HepG2 (cell line): Measurements from ENCODE around the gene TSC1.

Experiments used
- KDM1A ChIP-seq: IDR thresholded peaks from 2 replicates; pipeline ENCODE4 v1.6.1; 2016; ENCODE audit warnings: missing compliant biosample characterization
- MXI1 ChIP-seq: IDR thresholded peaks from 3 replicates; pipeline ENCODE4 v1.6.1; 2012; ENCODE audit warnings: low read depth, low read length, inconsistent platforms, borderline replicate concordance
- NCOA1 ChIP-seq: sonication (generic); formaldehyde crosslinking; IDR thresholded peaks from 2 replicates; pipeline ENCODE4 v1.9.0; 2021; ENCODE audit warnings: missing genetic modification reagents
- SP1 ChIP-seq, 2 experiments: fragments of 450-650 bp in 1 of 2; sonication (generic) in 1 of 2; formaldehyde crosslinking in 1 of 2; IDR thresholded peaks; 2 replicates each; pipeline versions ENCODE4 v1.4.0 to v1.6.1; 2016 to 2020; ENCODE audit warnings: missing genetic modification reagents in 1 of 2
- TAF1 ChIP-seq: sonication (generic); formaldehyde crosslinking; IDR thresholded peaks from 2 replicates; pipeline ENCODE4 v1.4.0; 2020; ENCODE audit warnings: missing genetic modification reagents
- TBL1XR1 ChIP-seq: fragments of 150-350 bp; IDR thresholded peaks from 2 replicates; pipeline ENCODE4 v1.6.1; 2014; ENCODE audit warnings: borderline replicate concordance, low read length; ENCODE audit not compliant: partially characterized antibody
- ZKSCAN1 ChIP-seq: fragments of 150-350 bp; IDR thresholded peaks from 2 replicates; pipeline ENCODE4 v1.6.1; 2014; ENCODE audit warnings: low read length
- TF ChIP-seq, protein P1 (sequence below): sonication (generic); formaldehyde crosslinking; IDR thresholded peaks from 2 replicates; pipeline ENCODE4 v1.4.0; 2020; ENCODE audit warnings: missing genetic modification reagents
- TF ChIP-seq, protein P2 (sequence below): sonication (generic); formaldehyde crosslinking; IDR thresholded peaks from 2 replicates; pipeline ENCODE4 v1.5.1; 2020; ENCODE audit warnings: missing genetic modification reagents, mild to moderate bottlenecking, borderline replicate concordance
- TF ChIP-seq, protein P3 (sequence below): IDR thresholded peaks from 2 replicates; pipeline ENCODE4 v1.6.1; 2012; ENCODE audit warnings: inconsistent platforms
- TF ChIP-seq, protein P4 (sequence below): sonication (generic); formaldehyde crosslinking; IDR thresholded peaks from 2 replicates; pipeline ENCODE4 v1.5.0; 2020; ENCODE audit warnings: missing genetic modification reagents
- TF ChIP-seq, protein P5 (sequence below): sonication (generic); formaldehyde crosslinking; IDR thresholded peaks from 2 replicates; pipeline ENCODE4 v1.5.0; 2020; ENCODE audit warnings: mild to moderate bottlenecking, missing genetic modification reagents, moderate library complexity
- TF ChIP-seq, protein P6 (sequence below): sonication (generic); formaldehyde crosslinking; IDR thresholded peaks from 2 replicates; pipeline ENCODE4 v1.4.0; 2020; ENCODE audit warnings: missing genetic modification reagents

DNA sequence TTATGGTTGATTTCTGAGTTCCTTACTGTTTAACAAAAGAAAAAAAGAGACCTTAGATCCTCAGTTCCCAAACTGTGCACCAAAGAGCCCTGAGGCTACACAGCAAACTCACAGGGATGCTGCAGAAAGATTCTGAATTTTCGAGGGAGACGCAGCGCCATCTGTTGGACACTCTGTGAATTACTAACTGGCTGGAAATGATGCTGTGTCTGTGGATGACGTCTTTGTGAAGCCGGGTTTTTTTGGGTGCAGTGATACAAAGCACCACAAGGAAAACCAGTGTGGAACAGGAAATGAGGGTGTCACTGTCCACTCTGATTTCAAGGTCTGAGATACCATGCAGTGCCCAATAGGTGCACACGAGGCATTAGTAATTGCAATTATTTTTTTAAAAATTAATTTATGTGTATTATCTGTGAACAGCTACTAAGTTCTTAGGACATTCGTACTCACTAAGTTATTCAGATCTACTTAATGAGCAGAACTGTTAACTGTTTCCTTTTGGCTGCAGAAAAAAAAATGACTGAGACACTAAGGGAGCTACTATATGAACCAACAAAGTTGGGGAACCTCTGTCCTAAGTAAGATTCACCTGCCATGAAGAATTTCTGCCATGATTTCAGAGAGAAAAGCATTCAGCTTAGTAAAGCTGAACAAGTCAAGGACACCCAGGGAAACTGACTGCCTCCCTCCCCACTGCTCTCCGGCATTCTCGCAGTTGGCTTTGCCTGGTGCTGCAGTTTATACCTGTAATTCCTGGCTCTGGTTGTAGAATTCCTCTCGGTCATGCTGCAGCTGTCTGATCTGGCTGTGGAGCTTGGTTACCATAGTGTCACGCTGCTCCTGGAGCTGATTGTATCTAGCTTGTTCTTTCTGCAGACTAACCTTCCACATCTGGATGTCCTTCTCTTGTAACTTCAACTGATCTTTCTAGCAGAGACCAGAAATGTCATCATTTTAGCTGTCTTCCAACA lies 42.3 kb downstream of the TSC1 start:
- TF ChIP-seq, protein P1, sequence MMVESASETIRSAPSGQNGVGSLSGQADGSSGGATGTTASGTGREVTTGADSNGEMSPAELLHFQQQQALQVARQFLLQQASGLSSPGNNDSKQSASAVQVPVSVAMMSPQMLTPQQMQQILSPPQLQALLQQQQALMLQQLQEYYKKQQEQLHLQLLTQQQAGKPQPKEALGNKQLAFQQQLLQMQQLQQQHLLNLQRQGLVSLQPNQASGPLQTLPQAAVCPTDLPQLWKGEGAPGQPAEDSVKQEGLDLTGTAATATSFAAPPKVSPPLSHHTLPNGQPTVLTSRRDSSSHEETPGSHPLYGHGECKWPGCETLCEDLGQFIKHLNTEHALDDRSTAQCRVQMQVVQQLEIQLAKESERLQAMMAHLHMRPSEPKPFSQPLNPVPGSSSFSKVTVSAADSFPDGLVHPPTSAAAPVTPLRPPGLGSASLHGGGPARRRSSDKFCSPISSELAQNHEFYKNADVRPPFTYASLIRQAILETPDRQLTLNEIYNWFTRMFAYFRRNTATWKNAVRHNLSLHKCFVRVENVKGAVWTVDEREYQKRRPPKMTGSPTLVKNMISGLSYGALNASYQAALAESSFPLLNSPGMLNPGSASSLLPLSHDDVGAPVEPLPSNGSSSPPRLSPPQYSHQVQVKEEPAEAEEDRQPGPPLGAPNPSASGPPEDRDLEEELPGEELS (CRISPR knock-in tag) = no peak
- TF ChIP-seq NCOA1 = no peak
- TF ChIP-seq, protein P2, sequence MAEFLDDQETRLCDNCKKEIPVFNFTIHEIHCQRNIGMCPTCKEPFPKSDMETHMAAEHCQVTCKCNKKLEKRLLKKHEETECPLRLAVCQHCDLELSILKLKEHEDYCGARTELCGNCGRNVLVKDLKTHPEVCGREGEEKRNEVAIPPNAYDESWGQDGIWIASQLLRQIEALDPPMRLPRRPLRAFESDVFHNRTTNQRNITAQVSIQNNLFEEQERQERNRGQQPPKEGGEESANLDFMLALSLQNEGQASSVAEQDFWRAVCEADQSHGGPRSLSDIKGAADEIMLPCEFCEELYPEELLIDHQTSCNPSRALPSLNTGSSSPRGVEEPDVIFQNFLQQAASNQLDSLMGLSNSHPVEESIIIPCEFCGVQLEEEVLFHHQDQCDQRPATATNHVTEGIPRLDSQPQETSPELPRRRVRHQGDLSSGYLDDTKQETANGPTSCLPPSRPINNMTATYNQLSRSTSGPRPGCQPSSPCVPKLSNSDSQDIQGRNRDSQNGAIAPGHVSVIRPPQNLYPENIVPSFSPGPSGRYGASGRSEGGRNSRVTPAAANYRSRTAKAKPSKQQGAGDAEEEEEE (CRISPR knock-in tag) = no peak
- TF ChIP-seq, protein P3, sequence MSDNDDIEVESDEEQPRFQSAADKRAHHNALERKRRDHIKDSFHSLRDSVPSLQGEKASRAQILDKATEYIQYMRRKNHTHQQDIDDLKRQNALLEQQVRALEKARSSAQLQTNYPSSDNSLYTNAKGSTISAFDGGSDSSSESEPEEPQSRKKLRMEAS = no peak
- TF ChIP-seq, protein P4, sequence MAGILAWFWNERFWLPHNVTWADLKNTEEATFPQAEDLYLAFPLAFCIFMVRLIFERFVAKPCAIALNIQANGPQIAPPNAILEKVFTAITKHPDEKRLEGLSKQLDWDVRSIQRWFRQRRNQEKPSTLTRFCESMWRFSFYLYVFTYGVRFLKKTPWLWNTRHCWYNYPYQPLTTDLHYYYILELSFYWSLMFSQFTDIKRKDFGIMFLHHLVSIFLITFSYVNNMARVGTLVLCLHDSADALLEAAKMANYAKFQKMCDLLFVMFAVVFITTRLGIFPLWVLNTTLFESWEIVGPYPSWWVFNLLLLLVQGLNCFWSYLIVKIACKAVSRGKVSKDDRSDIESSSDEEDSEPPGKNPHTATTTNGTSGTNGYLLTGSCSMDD (CRISPR knock-in tag) = no peak
- TF ChIP-seq, protein P5, sequence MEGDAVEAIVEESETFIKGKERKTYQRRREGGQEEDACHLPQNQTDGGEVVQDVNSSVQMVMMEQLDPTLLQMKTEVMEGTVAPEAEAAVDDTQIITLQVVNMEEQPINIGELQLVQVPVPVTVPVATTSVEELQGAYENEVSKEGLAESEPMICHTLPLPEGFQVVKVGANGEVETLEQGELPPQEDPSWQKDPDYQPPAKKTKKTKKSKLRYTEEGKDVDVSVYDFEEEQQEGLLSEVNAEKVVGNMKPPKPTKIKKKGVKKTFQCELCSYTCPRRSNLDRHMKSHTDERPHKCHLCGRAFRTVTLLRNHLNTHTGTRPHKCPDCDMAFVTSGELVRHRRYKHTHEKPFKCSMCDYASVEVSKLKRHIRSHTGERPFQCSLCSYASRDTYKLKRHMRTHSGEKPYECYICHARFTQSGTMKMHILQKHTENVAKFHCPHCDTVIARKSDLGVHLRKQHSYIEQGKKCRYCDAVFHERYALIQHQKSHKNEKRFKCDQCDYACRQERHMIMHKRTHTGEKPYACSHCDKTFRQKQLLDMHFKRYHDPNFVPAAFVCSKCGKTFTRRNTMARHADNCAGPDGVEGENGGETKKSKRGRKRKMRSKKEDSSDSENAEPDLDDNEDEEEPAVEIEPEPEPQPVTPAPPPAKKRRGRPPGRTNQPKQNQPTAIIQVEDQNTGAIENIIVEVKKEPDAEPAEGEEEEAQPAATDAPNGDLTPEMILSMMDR (CRISPR knock-in tag) = peak; percentile 85
- TF ChIP-seq TBL1XR1 = no peak
- TF ChIP-seq SP1 (IDR thresholded peaks at IDR 0.05) = no peak
- no peak for TF ChIP-seq SP1 (CRISPR knock-in tag; IDR thresholded peaks at IDR 0.05)
- no peak for TF ChIP-seq KDM1A (CRISPR knock-in tag)
- TF ChIP-seq, protein P6, sequence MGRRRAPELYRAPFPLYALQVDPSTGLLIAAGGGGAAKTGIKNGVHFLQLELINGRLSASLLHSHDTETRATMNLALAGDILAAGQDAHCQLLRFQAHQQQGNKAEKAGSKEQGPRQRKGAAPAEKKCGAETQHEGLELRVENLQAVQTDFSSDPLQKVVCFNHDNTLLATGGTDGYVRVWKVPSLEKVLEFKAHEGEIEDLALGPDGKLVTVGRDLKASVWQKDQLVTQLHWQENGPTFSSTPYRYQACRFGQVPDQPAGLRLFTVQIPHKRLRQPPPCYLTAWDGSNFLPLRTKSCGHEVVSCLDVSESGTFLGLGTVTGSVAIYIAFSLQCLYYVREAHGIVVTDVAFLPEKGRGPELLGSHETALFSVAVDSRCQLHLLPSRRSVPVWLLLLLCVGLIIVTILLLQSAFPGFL (CRISPR knock-in tag) = no peak
- TF ChIP-seq TAF1 (CRISPR knock-in tag) = no peak
- no peak for TF ChIP-seq ZKSCAN1
- TF ChIP-seq MXI1 = no peak
